Measurements from ENCODE around the gene NDRG3. TPM values are rescaled to one million over a fixed set of nuclear protein-coding genes. Genes with fewer than 3 reads are reported as not detected.

Gene NDRG3
- total and polyA plus RNA-seq, 4 donors = 3.1 to 6.3 (median 4.5) TPM

DNA sequence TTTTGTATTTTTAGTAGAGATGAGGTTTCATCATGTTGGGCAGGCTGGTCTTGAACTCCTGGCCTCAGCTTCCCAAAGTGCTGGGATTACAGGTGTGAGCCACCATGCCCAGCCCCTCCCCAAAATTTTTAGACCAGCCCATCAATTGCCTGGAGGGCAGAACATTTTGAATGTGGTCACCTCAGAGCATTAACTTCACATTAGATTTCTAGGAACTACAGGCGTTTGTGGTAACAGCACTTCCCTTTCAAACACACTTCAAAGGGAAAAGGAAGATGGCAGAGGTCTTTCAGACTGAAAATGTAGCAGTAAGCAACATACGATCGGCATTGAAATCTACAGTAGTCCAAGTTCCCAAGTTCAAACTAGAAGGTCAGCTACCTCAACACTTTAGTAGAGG lies 87.6 kb downstream of the NDRG3 start:
- Histone ChIP-seq H3K9ac (ENCODE audit: low read depth in 1 of 2, low read length in 2 of 2) (no peak overlapping the region), H3K4me3 (ENCODE audit: low read depth in 1 of 3, low read length in 3 of 3) (no peak overlapping the region), H3K27ac (ENCODE audit: low read depth in 1 of 2, low read length in 2 of 2) (no peak overlapping the region), H3K4me1 (ENCODE audit: control insufficient read depth in 4 of 4, insufficient read depth in 4 of 4, low read length in 3 of 4) (peaks cover 0 to 2% (median 0%) of the 10 kb centered on the region in 4 donors), H3K36me3 (ENCODE audit: control insufficient read depth in 4 of 4, insufficient read depth in 3 of 4, low read depth in 1 of 4, low read length in 3 of 4) (peaks cover 2 to 15% (median 7%) of the 10 kb centered on the region in 4 donors), H3K27me3 (ENCODE audit: control insufficient read depth in 4 of 4, insufficient read depth in 4 of 4, low read length in 3 of 4) (no peaks in the 10 kb centered on the region), H3K9me3 (ENCODE audit: control insufficient read depth in 4 of 4, low read length in 3 of 4) (no peaks in the 10 kb centered on the region)
- no peak for DNase-seq (ENCODE audit: low spot score)
- 76% methylated on average over 3 of the region's 3 CpGs for WGBS
- no peak for TF ChIP-seq YY1 (IDR thresholded peaks at IDR 0.05)
- no peak for TF ChIP-seq HNF4G (IDR thresholded peaks at IDR 0.05)
- no peak for TF ChIP-seq CTCF (IDR thresholded peaks at IDR 0.05; ENCODE audit: low read depth, low read length, missing input control)
- no peak for TF ChIP-seq GABPA (IDR thresholded peaks at IDR 0.05 in 1 of 2, conservative IDR thresholded peaks at IDR 0.05 in 1 of 2)

DNA sequence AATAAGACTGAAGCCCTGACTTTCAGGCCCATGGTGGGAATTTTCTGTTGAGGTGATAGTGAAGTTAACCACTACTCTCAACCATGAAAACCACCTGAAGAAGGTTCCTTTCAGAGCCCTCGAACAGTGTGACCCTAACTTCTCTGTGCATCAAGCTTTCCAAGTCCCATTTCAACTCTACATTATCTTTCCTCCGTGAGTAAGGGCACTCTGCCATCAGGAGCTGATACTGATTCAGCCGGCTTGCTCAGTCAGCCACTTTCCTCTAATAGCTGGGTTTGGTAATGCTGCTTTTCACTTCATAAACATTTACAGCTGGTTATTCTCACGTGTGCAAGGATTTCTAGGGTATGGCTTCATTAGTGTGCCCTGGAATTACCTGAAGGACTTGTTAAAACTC lies 89.2 kb downstream of the NDRG3 start:
- H3K27ac ChIP-seq (ENCODE audit: low read depth in 1 of 2, low read length in 2 of 2) = no peak overlapping the region
- H3K4me1 ChIP-seq (ENCODE audit: control insufficient read depth in 4 of 4, insufficient read depth in 4 of 4, low read length in 3 of 4) = peaks cover 0 to 2% (median 0%) of the 10 kb centered on the region in 4 donors
- no peak overlapping the region for H3K4me3 ChIP-seq (ENCODE audit: low read depth in 1 of 3, low read length in 3 of 3)
- WGBS = 92% methylated on average over 4 of the region's 4 CpGs
- peaks cover 2 to 18% (median 9%) of the 10 kb centered on the region in 4 donors for H3K36me3 ChIP-seq (ENCODE audit: control insufficient read depth in 4 of 4, insufficient read depth in 3 of 4, low read depth in 1 of 4, low read length in 3 of 4)
- TF ChIP-seq, protein P1, sequence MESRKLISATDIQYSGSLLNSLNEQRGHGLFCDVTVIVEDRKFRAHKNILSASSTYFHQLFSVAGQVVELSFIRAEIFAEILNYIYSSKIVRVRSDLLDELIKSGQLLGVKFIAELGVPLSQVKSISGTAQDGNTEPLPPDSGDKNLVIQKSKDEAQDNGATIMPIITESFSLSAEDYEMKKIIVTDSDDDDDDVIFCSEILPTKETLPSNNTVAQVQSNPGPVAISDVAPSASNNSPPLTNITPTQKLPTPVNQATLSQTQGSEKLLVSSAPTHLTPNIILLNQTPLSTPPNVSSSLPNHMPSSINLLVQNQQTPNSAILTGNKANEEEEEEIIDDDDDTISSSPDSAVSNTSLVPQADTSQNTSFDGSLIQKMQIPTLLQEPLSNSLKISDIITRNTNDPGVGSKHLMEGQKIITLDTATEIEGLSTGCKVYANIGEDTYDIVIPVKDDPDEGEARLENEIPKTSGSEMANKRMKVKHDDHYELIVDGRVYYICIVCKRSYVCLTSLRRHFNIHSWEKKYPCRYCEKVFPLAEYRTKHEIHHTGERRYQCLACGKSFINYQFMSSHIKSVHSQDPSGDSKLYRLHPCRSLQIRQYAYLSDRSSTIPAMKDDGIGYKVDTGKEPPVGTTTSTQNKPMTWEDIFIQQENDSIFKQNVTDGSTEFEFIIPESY (IDR thresholded peaks at IDR 0.05) = no peak
- TF ChIP-seq, protein P2, sequence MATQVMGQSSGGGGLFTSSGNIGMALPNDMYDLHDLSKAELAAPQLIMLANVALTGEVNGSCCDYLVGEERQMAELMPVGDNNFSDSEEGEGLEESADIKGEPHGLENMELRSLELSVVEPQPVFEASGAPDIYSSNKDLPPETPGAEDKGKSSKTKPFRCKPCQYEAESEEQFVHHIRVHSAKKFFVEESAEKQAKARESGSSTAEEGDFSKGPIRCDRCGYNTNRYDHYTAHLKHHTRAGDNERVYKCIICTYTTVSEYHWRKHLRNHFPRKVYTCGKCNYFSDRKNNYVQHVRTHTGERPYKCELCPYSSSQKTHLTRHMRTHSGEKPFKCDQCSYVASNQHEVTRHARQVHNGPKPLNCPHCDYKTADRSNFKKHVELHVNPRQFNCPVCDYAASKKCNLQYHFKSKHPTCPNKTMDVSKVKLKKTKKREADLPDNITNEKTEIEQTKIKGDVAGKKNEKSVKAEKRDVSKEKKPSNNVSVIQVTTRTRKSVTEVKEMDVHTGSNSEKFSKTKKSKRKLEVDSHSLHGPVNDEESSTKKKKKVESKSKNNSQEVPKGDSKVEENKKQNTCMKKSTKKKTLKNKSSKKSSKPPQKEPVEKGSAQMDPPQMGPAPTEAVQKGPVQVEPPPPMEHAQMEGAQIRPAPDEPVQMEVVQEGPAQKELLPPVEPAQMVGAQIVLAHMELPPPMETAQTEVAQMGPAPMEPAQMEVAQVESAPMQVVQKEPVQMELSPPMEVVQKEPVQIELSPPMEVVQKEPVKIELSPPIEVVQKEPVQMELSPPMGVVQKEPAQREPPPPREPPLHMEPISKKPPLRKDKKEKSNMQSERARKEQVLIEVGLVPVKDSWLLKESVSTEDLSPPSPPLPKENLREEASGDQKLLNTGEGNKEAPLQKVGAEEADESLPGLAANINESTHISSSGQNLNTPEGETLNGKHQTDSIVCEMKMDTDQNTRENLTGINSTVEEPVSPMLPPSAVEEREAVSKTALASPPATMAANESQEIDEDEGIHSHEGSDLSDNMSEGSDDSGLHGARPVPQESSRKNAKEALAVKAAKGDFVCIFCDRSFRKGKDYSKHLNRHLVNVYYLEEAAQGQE (IDR thresholded peaks at IDR 0.05) = no peak
- no peak for TF ChIP-seq FOXA2 (IDR thresholded peaks at IDR 0.05)
- no peak for TF ChIP-seq TAF1 (conservative IDR thresholded peaks at IDR 0.05)
- no peak for TF ChIP-seq SP1 (IDR thresholded peaks at IDR 0.05)
- TF ChIP-seq GABPA (IDR thresholded peaks at IDR 0.05 in 1 of 2, conservative IDR thresholded peaks at IDR 0.05 in 1 of 2) = no peak
- no peak for TF ChIP-seq YY1 (IDR thresholded peaks at IDR 0.05)
- TF ChIP-seq, protein P3, sequence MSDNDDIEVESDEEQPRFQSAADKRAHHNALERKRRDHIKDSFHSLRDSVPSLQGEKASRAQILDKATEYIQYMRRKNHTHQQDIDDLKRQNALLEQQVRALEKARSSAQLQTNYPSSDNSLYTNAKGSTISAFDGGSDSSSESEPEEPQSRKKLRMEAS (IDR thresholded peaks at IDR 0.05) = no peak
- TF ChIP-seq JUND (IDR thresholded peaks at IDR 0.05) = no peak
- TF ChIP-seq, protein P4, sequence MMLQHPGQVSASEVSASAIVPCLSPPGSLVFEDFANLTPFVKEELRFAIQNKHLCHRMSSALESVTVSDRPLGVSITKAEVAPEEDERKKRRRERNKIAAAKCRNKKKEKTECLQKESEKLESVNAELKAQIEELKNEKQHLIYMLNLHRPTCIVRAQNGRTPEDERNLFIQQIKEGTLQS (IDR thresholded peaks at IDR 0.05) = no peak
- TF ChIP-seq EGR1 (IDR thresholded peaks at IDR 0.05; ENCODE audit: low read depth in 2 of 2) = no peak
- TF ChIP-seq RAD21 (IDR thresholded peaks at IDR 0.05) = no peak
- no peak for TF ChIP-seq RXRA (IDR thresholded peaks at IDR 0.05)
- TF ChIP-seq FOXA1 (IDR thresholded peaks at IDR 0.05) = no peak
- no peak for TF ChIP-seq HNF4A (conservative IDR thresholded peaks at IDR 0.05)
- no peak overlapping the region for H3K9ac ChIP-seq (ENCODE audit: low read depth in 1 of 2, low read length in 2 of 2)
- H3K9me3 ChIP-seq (ENCODE audit: control insufficient read depth in 4 of 4, low read length in 3 of 4) = no peaks in the 10 kb centered on the region
- DNase-seq (ENCODE audit: low spot score) = no peak
- no peaks in the 10 kb centered on the region for H3K27me3 ChIP-seq (ENCODE audit: control insufficient read depth in 4 of 4, insufficient read depth in 4 of 4, low read length in 3 of 4)

Data from liver (tissue), 9 donors.